Stimulated activated CD8-positive, alpha-beta memory T cell treated with anti-CD3 and anti-CD28 coated beads, Interleukin-7, amount 100 ng/mL, for 48 hours (primary cell): ENCODE measurements around the gene MAML3.

Experiments used
- DNase-seq, 2 donors: peaks; one replicate each; pipeline ENCODE4 v3.0.0-alpha.2; 2020; ENCODE audit warnings: low read depth in 1 of 2; ENCODE audit errors: extremely low read depth in 1 of 2

The MAML3 gene

DNA sequence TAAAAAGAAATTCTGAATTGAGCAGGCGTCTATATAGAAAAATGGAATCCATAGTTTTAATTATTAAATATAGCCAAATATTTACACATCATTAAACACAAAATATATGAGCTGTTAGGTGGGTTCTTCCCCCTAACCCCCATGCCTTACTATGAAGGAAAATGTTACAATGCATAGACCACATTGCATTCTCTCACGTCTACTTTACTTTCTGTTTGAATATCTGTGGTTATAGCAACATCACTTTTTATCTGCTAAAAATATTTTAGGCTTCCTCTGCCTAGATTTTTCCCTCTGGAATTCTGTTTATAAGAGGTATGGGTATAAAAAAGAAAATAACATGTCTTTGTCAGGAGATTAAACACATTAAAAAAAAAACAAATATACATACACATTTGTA is 73.1 kb downstream of the MAML3 start:
- DNase-seq: no peak

DNA sequence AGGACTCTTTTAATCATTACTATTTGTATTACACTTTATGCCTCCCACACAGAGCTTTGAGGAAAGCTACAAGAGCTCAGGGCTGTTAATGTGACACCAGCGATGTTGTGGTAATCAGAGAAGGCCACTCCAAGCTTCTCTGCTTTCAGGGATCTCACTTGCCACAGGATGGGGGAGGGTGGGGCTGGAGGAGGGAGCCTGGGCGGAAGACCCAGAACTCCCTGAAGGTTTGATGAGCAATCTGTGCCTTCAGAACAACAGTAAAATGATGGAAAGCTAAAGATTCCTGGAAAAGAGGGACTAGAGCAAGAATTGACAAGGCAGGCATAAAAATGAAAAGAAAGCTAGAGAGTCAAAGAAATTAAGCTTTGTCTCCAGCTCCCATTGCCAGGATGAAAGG is 75.6 kb downstream of the MAML3 start:
- no peak for DNase-seq

DNA sequence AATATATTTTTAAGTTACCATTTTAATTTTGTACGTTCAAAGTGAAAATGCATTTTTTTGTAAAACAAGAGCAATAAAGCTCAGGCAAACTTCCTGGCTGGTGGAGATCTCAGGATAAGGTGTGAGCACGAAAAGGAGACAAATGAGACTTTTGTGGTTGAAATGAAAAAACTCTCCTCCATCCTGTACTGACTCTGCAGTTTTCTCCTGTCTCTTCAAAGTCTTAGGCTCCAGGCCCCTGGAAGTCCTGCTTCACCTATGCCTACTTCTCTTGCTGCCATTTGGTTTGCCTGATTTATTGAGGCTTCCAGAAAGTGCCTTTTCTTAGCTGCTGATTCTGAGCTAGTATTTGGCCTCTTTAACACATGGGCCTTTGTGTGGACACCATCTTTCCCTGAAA is 77.7 kb downstream of the MAML3 start:
- DNase-seq: no peak

DNA sequence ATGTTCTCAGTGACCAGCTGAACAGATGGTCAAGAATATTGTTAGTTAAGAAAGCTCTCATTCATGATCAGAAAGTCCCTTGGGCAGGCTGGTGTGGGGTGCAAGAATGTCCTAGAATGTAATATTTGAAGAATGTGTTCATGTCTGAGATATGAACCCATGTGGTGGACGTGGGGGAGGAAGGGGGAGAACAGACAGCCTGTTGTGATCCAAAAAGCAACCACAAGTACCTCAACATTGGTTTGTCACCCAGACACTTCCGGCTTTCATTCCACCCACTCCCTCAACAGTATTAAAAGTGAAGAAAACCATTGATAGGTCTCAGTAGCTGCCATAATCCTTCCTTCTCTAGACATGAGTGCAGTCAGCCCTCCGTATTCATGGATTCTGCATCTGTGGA is 82.2 kb downstream of the MAML3 start:
- peak in 1 of 2 donors; percentile 63 for DNase-seq

DNA sequence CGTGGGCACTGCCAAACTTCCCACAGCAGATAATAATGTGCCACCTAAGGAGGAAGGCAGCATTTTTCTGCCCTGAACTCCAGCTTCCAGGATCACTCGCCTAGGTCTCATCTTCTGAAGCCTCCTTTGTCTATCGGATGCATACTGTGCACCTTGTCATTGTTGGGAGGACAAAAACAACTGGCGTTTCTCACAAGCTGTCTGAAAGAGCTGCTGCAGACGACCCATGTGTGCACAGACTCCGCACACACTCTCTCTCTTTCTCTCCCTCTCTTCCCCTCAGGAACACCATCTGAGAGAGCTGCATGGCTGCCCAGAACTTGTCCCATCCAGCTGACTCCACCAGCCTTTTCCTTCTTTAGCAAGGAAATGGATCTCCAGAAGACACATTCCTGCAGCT is 83.0 kb downstream of the MAML3 start:
- no peak for DNase-seq

DNA sequence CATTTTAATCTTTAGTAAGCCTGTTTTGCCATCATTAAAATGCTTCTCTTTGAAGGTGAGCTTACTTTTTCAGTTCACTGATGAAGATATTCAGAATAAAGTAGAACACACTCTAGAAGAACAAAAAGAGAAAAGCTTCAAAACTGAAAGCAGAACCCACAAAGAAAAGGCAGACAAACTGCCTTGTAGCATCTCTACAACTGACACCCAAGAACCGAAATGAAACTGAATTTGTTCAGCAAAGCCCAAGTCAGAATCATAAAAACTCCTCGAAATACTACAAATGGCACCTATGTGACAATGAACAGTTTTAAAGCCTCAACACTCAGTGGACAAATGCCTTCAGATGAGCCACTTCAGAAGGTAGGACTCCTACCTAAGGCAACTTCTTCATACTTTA is 83.6 kb downstream of the MAML3 start:
- no peak for DNase-seq

DNA sequence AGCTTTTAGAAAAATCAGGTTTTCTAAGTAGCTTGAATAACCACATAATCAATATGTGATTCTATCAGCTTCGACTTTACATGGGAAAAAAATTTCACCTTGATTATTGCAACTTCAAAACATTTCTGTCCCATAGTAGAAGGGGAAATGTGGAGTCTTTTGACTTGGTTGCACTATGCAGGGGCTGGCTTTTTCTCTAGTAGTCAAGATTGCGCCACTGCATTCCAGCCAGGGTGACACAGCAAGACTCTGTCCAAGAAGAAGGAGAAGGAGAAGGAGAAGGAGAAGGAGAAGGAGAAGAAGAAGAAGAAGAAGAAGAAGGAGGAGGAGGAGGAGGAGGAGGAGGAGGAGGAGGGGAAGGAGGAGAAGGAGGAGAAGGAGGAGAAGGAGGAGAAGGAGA is 84.9 kb downstream of the MAML3 start:
- no peak for DNase-seq

DNA sequence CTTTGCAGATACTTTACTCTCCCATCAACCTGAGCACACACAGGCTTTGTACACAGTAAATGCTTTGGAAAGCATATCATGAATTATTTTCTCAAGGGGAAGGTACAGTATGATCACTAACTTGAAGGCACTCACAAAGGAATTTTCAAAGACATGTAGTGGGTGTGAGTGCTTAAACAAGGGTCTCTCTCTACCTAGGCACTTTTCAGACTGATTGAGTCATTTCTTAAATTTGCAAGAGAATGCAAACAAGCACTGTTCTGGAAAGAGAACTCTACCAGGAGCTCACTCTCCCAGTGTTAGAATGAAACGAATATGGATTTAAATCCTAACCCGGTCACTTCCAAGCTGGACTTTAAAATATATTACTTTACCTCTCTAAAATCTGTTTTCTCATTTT is 85.7 kb downstream of the MAML3 start:
- no peak for DNase-seq

DNA sequence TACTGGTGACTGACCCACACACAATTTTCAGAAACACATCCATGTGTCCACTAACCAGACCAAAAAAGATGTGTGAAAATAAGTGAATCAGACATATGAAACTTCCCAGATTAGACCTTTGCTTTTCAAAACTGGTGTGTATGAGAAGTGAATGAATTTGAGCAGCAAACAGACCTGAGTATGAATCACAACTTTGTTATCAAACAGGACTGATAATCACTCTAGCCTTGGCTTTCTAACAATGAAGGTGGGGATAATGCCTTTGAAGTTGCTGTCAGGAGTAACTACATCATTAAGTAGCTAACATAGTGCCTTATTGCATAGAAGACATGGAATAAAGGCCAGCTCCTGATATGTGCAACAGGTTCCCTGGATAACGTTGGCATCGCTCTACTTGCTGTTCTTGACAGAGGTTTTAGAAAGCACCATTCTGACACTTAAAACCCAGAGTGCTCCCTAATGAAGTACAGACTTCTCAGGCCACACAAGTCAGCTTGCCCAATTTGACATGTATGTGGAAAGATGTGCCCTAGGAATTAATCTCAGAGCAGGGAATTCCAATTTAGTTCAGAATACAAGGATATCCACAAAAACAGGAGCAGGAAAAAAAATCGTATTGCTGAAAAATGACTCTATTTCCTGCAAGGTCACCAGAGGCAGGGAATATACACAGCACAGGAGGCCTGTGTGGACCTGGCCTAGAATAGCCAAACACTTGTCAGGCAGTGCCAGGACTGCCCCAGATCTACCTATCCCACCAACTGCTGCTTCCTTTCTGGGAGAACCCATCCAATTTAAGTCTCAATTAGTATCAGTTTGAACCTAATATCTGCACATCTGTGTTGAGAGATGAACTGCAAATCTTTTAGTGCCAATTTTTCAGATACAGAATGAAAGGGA is 87.7 kb downstream of the MAML3 start:
- no peak for DNase-seq

DNA sequence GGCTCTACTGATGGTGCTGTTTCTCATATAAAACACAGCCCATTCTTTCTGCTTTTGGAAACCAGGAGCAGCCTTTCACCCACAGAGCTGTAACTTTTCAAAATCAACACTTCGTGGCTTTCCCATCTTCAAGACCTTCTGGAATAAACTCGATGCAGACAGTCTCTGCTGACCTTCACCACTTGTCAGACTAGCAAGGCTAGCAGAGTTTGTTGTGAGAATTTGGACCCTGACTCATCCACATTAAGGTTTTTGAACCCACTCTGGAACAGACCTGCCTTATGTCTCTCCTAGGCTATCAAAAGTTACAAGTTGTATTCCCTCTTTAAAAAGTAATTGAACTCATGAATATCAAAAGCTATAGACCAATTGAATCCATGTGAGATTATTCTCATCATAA is 88.6 kb downstream of the MAML3 start:
- no peak for DNase-seq

DNA sequence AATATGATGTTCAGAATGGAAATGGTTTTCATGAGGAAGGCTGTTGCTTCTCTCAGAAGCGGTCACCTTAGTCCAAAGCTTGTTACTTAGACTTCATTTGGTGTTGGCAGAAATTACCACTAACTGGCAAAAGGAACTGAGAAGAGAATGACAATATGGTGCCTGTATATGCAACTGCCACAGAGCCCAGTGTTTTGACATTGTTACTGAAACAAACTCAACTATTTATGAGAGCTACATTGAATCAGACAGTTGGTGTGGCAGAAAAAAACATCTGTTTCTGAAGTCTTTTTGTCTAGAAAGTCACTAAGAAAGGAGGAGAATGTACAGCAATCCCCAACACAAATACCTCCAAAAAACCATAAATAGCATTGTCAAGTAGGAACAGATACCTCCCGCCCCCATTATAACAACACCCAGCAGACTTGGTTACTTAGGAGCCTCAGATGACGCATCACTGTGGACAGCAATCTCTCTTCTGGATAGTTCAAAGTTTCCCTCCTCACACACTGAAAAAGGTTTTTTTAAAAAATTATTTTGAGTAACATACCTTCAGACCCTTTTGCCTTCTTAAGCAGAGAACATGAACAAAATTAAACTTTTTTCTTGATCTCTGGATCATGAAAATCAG is 92.2 kb downstream of the MAML3 start:
- DNase-seq: no peak

DNA sequence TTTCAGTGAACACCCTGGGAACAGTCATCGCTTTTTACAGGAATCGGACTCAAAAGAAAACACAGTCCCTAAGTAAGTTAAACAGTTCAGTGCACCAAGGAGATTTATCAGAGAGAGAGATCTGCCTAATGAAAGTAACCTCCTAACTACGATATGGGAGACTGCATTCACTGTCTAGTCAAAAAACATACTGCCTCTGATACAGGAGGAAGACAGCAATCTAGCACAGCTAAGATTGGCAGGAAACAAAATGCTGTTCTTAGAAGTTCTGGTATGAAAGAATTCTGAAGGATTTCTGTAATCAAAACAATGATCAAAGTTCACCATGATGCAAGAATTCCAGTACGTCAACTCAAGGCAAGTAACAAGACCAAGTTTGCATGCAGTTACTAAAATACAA is 92.8 kb downstream of the MAML3 start:
- no peak for DNase-seq

DNA sequence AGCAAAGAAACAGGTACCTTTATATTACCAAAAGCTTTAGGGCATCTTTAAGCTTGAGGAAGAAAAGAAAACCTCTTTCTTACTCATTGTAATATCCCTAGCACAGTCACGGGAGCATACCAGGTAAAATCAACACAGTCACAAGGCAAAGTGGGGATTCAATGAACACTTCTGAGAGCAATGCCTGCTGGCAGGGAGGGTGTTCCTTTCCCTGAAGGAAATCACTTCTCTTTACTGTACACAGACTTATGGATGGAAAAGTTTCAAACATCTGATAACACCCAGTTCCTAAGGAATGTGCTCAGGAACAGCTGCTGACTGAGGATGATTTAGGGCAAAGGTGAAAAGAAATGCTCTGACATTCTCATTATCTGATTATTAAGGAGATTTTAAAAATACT is 94.8 kb downstream of the MAML3 start:
- DNase-seq: no peak

DNA sequence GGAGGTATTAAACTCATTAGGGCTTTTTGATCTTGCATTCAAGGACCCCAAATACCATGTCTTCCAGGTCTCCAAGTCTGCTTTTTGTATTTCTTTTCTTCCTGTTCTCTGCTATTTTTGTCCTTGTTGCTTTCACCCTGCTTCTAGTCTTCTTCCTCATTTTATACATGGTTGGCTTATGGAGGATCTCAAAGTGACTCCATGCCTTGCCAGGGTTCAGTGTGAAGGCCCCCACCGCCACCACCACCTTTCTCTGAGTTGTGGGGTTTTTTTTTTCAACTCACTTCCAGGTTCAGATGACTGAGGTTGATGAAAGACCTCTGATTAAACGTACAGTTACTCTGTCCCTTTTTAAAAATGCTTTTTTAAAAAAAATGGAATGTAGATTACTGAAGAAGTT is 96.3 kb downstream of the MAML3 start:
- no peak for DNase-seq

DNA sequence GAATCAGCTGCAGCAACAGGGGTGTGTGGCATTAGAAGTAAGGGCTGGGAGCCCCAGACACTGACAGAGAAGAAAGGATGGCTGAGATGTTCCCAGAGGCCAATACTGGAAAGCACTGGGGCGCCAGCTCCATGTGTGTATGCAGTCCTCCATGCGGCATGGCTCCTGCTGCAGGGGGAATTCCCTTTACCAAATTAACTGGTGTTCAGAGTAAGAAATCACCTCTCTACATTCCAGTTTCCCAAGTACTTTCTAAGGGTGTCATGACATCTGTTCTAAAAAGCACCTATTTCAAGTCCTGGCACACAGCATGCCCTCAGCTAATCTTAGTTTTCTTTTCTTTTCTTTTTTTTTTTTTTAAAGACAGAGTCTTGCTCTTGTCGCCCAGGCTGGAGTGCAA is 98.0 kb downstream of the MAML3 start:
- no peak for DNase-seq

DNA sequence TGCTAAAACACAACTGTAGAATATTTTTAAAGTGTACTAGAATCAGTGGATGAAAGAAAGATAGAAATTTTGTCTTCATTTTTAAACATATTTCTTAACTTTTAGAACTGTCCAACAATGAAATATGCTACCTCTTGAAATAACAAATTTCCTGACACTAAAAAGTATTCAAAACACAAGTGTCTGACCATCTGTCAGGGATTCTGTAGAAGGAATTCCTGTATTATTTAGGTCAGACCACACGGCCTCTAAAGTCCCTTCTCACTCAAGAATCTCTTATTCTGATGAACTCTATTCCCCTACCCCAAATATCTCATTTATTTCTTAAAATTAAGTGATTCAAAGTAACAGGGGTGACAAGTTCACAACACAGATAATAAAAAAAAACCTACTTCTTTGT is 99.1 kb downstream of the MAML3 start:
- no peak for DNase-seq

DNA sequence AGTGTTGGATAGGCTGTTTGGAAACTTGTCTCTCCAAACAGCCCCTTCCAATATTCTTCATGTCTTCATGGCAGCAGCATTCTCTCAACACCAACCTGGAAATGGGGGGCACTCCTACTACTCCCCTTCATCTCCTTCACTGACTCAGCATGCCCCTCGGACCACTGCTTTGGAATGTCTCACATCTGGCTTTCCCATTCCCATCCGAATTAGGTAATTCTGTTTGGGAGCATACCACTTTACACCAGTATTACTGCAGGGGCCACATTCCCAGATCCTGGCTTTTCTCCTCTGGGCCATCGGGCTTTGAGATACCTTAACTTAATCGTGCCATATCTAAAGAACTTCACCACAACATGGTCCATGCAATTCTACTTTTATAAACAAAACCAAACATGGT is 100.8 kb downstream of the MAML3 start:
- no peak for DNase-seq

DNA sequence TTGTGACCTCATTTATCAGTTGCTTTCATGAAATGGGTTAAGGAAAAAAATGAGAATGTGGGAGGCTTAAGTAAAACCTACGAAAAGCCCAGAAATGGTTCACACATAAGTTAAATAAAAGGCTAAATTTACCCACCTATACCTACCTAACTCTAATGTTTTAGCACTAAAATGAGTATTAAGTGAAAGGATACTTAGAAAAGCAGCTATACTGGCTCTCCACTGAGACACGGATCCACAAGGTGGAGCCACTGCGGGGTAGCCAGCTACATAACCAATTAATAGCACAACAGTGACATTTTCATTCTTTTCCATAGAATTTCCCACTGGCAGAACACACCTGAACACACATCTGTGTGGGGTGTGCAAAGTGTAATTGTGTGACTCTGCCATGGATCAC is 101.9 kb downstream of the MAML3 start:
- no peak for DNase-seq

DNA sequence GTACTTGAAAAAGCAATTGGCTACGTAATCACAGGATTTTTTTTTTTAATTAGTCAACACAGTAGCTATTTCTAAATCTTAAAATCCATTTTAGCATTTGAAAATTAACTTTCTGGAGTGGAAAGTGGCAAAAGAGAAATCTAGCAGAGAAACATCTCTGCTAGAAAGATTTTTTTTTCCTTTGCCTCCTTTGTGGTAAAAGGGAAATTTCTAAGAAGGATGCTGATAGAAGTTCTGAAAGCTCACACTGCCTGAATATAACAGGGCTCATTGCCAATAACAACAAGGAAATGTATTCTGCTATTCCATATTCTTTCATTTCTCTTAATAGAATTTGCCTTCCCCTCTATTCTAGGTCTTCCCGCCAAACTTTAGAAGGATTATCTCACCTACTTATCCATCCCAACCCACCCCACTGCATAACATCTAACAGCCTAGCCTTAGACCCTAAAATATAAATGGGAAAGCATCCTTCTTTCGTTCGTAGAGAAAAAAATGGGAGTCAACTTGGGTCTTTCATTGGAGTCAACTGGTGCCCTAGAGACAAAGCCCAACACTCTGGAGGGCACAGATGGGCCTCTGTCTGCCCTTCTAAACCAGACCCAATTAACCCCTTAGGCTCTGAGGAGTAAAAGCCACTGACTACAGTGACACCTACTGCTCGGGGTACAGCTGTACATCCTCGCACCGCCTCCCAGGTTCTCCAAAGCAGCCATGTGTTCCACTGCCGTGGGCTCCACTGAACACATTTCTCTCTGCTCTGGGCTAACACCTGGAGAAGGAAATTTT is 103.9 kb downstream of the MAML3 start:
- DNase-seq: no peak

DNA sequence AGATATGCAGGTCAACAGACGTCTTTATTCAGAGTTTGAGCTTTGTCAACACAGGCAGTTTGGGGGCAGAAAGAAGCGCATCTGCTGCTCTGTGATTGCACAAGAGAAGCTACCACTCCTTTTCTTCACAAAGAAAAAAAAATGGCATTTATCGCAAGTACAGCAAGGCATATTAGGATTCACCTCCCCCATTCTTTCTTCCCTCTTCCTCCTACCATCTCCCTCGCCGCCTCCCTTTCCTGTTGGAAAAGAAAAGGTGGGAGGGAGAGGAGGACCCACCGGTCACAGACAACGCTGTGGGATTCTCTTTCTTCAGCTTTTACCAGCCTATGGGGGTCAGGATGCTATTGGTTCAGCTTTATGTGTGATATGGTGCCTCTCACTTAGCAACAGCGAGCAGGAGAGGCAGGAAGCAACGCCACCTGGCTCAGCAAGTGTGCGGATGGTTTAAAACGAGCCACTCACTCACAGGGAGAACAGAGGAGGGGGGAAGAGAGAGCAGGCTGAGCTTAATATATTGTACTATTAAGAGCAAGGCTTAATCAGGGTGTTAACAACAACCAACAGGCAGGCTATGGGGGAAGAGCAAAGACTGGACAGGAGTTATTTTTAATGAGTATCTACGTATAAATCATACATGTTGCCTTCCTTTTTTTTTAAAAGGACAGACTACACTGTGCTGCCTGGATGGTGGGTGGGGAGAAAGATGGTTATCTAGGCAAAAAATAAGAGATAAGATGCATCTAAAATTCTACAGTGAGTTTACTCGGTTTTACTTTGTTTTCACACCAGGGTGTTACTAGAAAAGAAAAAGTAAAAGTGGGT is 104.7 kb downstream of the MAML3 start:
- no peak for DNase-seq

DNA sequence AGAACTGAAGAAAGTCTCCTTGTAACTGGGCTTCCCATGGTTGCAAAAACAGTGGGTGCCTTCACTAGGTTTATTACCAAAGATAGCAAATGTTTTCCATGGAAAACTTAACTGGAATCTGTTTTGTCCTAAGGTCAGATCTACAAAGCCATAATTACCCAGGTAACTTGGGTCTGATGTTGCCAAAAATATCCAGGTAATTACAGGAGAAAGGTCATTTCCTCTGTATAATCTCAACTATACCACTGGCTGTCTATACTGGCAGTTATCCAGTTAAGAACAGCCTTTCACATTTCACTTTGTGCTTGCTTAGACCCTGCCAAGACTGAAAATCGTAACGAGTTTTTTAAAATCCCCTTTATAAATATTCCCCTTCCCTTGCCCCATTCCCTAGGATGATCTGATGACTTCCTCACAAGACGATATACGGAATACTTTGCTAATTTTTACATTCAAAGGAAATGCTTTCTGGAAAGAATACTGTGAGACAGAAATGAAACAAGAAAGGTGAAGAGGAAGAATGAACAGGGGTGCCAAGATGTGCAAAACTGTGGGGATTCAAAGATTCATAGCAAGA is 105.5 kb downstream of the MAML3 start:
- no peak for DNase-seq
